HG03095 (cell line): ENCODE measurements around the gene TENT4A.

Experiments used
- ATAC-seq: cut with Tn5 transposase; IDR thresholded peaks from one replicate; pipeline ENCODE4 v1.9.1; 2021; ENCODE audit warnings: moderate library complexity; ENCODE audit not compliant: unreplicated experiment

TENT4A gene

GRCh38 chr5:6700074-6700684 is 13.1 kb upstream of the TENT4A start:
- ATAC-seq, result no peak

GRCh38 chr5:6700685-6701355 is 12.4 kb upstream of the TENT4A start:
- no peak for ATAC-seq

GRCh38 chr5:6701491-6701890 is 11.7 kb upstream of the TENT4A start:
- no peak for ATAC-seq

GRCh38 chr5:6702633-6703032 is 10.6 kb upstream of the TENT4A start:
- no peak for ATAC-seq

GRCh38 chr5:6703806-6704205 is 9.4 kb upstream of the TENT4A start:
- ATAC-seq, result no peak

GRCh38 chr5:6704361-6704851 is 8.8 kb upstream of the TENT4A start:
- ATAC-seq, result no peak

- ATAC-seq, result peak; percentile 62
Observed at GRCh38 chr5:6705088-6705487, 8.1 kb upstream of the TENT4A start.

- ATAC-seq, result no peak
Observed at GRCh38 chr5:6705959-6706358, 7.3 kb upstream of the TENT4A start.

- ATAC-seq, result no peak
Observed at GRCh38 chr5:6707852-6708251, 5.4 kb upstream of the TENT4A start.

- ATAC-seq, result no peak
Observed at GRCh38 chr5:6708814-6709213, 4.4 kb upstream of the TENT4A start.

- no peak for ATAC-seq
Observed at GRCh38 chr5:6710070-6710469, 3.2 kb upstream of the TENT4A start.

- ATAC-seq, result no peak
Observed at GRCh38 chr5:6710551-6711318, 2.5 kb upstream of the TENT4A start.

GRCh38 chr5:6711409-6712141 is 1.7 kb upstream of the TENT4A start:
- ATAC-seq, result no peak

GRCh38 chr5:6712142-6712576 is 1.1 kb upstream of the TENT4A start:
- ATAC-seq, result peak; percentile 10

GRCh38 chr5:6712577-6713273 is 507 bp upstream of the TENT4A start:
- ATAC-seq, result peak; percentile 55

GRCh38 chr5:6714226-6715041 is 1.2 kb downstream of the TENT4A start:
- no peak for ATAC-seq

GRCh38 chr5:6715271-6715670 is 2.0 kb downstream of the TENT4A start:
- no peak for ATAC-seq

- no peak for ATAC-seq
Observed at GRCh38 chr5:6715758-6716628, 2.8 kb downstream of the TENT4A start.

GRCh38 chr5:6716629-6717149 is 3.5 kb downstream of the TENT4A start:
- ATAC-seq, result no peak
